K562 (cell line): ENCODE data around the gene CREB3L4. TPM values are rescaled to one million over a fixed set of nuclear protein-coding genes. Genes with fewer than 3 reads are reported as not detected.

Experiments used
- BCOR ChIP-seq: fragments of 450-650 bp; IDR thresholded peaks from 2 replicates; pipeline ENCODE4 v1.6.1; 2016
- HEY1 ChIP-seq: fragments of 250-450 bp; sonication (Bioruptor Pico); IDR thresholded peaks from 2 replicates; pipeline ENCODE4 v1.5.0; 2020; ENCODE audit warnings: mild to moderate bottlenecking, moderate library complexity, borderline replicate concordance
- MAFF ChIP-seq: IDR thresholded peaks from 2 replicates; pipeline ENCODE4 v1.6.1; 2012; ENCODE audit warnings: low read length, improper control_type of control experiment
- MTF1 ChIP-seq: fragments of 250-450 bp; sonication (Bioruptor Pico); IDR thresholded peaks from 2 replicates; pipeline ENCODE4 v1.9.0; 2021; ENCODE audit warnings: moderate library complexity, mild to moderate bottlenecking, inconsistent platforms, borderline replicate concordance
- SNAPC5 ChIP-seq: fragments of 250-450 bp; sonication (Bioruptor Pico); IDR thresholded peaks from 2 replicates; pipeline ENCODE4 v1.8.0; 2021; ENCODE audit warnings: moderate library complexity, mild to moderate bottlenecking, inconsistent platforms
- SRSF1 ChIP-seq: fragments of 200-400 bp; formaldehyde crosslinking; IDR thresholded peaks from 2 replicates; pipeline ENCODE4 v1.6.1; 2017; ENCODE audit warnings: mild to moderate bottlenecking, low read depth, low read length, moderate library complexity
- TAF7 ChIP-seq: fragments of 450-650 bp; IDR thresholded peaks from 2 replicates; pipeline ENCODE4 v1.6.1; 2016; ENCODE audit warnings: missing genetic modification characterization, missing compliant biosample characterization
- TCFL5 ChIP-seq: fragments of 250-450 bp; sonication (Bioruptor Pico); conservative IDR thresholded peaks from 2 replicates; pipeline ENCODE4 v1.6.1; 2021; ENCODE audit warnings: mild to moderate bottlenecking, moderate library complexity, matching md5 sums
- TRIM25 ChIP-seq: fragments of 450-650 bp; IDR thresholded peaks from 2 replicates; pipeline ENCODE4 v1.7.0; 2016; ENCODE audit warnings: borderline replicate concordance
- ZBTB9 ChIP-seq: fragments of 450-650 bp; formaldehyde crosslinking; IDR thresholded peaks from 2 replicates; pipeline ENCODE4 v1.4.0; 2020; ENCODE audit warnings: mild to moderate bottlenecking, moderate library complexity
- ZFP1 ChIP-seq: fragments of 450-650 bp; formaldehyde crosslinking; IDR thresholded peaks from 2 replicates; pipeline ENCODE4 v1.4.0; 2020; ENCODE audit warnings: mild to moderate bottlenecking, mixed read lengths
- ZFP91 ChIP-seq: sonication (generic); formaldehyde crosslinking; IDR thresholded peaks from 2 replicates; pipeline ENCODE4 v1.8.0; 2022; ENCODE audit warnings: mild to moderate bottlenecking, missing genetic modification reagents
- ZNF134 ChIP-seq: fragments of 250-450 bp; sonication (Bioruptor Pico); conservative IDR thresholded peaks from 2 replicates; pipeline ENCODE4 v1.4.0; 2020
- ZNF512 ChIP-seq: IDR thresholded peaks from 2 replicates; pipeline ENCODE4 v1.6.1; 2016; ENCODE audit warnings: missing genetic modification characterization, missing compliant biosample characterization
- ZNF518B ChIP-seq: fragments of 250-450 bp; sonication (Bioruptor Pico); IDR thresholded peaks from 2 replicates; pipeline ENCODE4 v1.5.0; 2021; ENCODE audit warnings: mild to moderate bottlenecking, moderate library complexity
- ZNF707 ChIP-seq: fragments of 250-450 bp; sonication (Bioruptor Pico); conservative IDR thresholded peaks from 2 replicates; pipeline ENCODE4 v1.8.0; 2022; ENCODE audit warnings: inconsistent platforms, mild to moderate bottlenecking, moderate library complexity
- polyA plus RNA-seq, 8 experiments: library from polyadenylated mRNA; depleted of rRNA in 4 of 8; stranded (reverse) in 5 of 8; unstranded in 3 of 8; fragments of >200 nt; fragmentation: Nextera tagmentation in 2 of 8; fragmentation: Illumina TruSeq in 1 of 8; extraction: Ambion mirVana in 2 of 8; extraction: Trizol in 1 of 8; gene quantifications; 2 replicates each; pipeline versions ENCODE4 v1.2.1 to v1.2.3, GENCODE V29; 2011 to 2014; ENCODE audit warnings: inconsistent platforms in 1 of 8, missing spikeins in 1 of 8
- total RNA-seq, 7 experiments: library from RNA; depleted of rRNA in 6 of 7; stranded (reverse); fragments of >200 nt in 6 of 7; fragmentation: Illumina TruSeq in 2 of 7; extraction: Trizol in 2 of 7; gene quantifications; 2 replicates each; pipeline versions ENCODE4 v1.2.1 to v1.2.3, GENCODE V29; 2011 to 2021; ENCODE audit warnings: low replicate concordance in 1 of 7

The CREB3L4 gene
- total and polyA plus RNA-seq, 9 of the 15 experiments (the other 6 are each of a cell fraction or from before 2014, with no cell fraction given): 9.9 to 18.6 (median 13.9) TPM

GRCh38 chr1:153946622-153947241, 21.0 kb upstream of the CREB3L4 start, which contains the start of gene DENND4B (continued):
- TF ChIP-seq SNAPC5 (CRISPR knock-in tag) (no peak), ZNF512 (tag) (no peak), ZBTB9 (CRISPR knock-in tag) (no peak), ZFP1 (CRISPR knock-in tag) (no peak), ZFP91 (no peak), BCOR (0 out of 2 replicates have a peak, but pooled peaks have one; percentile 15), MTF1 (no peak), TRIM25 (no peak), MAFF (no peak), ZNF518B (no peak), HEY1 (CRISPR knock-in tag) (no peak), ZNF134 (CRISPR knock-in tag) (no peak), TCFL5 (CRISPR knock-in tag) (no peak), TAF7 (tag) (no peak), ZNF707 (no peak), SRSF1 (no peak)
